ENCODE measurements around the gene TMEM164. TPM values are rescaled to one million over a fixed set of nuclear protein-coding genes. Genes with fewer than 3 reads are reported as not detected.

The TMEM164 gene
- total RNA-seq, 2 donors from 2014 or later, result 45.5 to 445 TPM

DNA sequence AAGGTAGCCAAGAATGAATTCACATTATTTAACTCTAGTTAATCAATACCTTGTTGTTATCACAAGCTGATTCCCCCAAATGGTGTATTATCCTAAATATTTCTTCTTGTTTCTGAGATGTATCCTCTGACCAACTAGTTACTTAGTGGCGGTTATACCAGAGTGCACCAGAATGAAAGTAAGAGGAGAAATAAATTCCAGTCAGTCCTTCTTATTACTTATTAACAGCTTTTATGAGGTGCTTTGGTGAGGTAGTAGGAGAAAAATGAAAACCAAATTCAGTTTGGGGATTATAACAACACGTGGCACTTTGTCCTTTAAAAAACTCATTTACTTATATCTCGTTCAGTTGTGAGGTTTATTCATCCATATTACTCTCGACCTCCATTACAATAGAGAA lies 213.1 kb downstream of the TMEM164 start:
- H3K4me3 ChIP-seq, result no peak overlapping the region
- H3K27ac ChIP-seq, result no peak overlapping the region
- WGBS, result 79% methylated on average over 4 of the region's 4 CpGs
- no peaks in the 10 kb centered on the region for H3K27me3 ChIP-seq (replicated peaks; ENCODE audit: insufficient read depth)
- no peaks in the 10 kb centered on the region for H3K9me3 ChIP-seq
- TF ChIP-seq POLR2A (IDR thresholded peaks at IDR 0.05), result no peak
- no peak for TF ChIP-seq POLR2AphosphoS5 (IDR thresholded peaks at IDR 0.05)
- TF ChIP-seq, protein P1, sequence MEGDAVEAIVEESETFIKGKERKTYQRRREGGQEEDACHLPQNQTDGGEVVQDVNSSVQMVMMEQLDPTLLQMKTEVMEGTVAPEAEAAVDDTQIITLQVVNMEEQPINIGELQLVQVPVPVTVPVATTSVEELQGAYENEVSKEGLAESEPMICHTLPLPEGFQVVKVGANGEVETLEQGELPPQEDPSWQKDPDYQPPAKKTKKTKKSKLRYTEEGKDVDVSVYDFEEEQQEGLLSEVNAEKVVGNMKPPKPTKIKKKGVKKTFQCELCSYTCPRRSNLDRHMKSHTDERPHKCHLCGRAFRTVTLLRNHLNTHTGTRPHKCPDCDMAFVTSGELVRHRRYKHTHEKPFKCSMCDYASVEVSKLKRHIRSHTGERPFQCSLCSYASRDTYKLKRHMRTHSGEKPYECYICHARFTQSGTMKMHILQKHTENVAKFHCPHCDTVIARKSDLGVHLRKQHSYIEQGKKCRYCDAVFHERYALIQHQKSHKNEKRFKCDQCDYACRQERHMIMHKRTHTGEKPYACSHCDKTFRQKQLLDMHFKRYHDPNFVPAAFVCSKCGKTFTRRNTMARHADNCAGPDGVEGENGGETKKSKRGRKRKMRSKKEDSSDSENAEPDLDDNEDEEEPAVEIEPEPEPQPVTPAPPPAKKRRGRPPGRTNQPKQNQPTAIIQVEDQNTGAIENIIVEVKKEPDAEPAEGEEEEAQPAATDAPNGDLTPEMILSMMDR (IDR thresholded peaks at IDR 0.05), result no peak
- intact Hi-C loops (cut with DNase I), result no loop called here
- no peaks in the 10 kb centered on the region for H3K36me3 ChIP-seq
- DNase-seq (ENCODE audit: low spot score), result no peak
- H3K4me1 ChIP-seq (replicated peaks), result no peaks in the 10 kb centered on the region

DNA sequence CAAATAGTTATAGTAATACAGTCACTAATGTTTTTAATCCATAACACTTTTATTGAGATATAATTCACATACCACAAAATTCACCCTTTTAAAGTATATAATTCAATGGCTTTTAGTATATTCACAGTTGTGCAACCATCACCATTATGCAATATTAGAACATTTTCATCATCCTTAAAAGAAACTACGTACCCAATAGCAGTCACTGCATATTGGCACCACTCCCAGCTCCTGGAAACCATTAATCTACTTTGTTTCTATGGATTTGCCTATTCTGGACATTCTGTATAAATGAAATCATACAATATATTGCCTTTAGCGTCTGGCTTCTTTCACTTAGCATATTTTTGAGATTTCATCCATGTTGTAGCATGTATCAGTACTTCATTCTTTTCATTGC lies 215.7 kb downstream of the TMEM164 start:
- WGBS, result 97% methylated on average over 2 of the region's 2 CpGs
- Histone ChIP-seq H3K27me3 (replicated peaks; ENCODE audit: insufficient read depth) (no peaks in the 10 kb centered on the region), H3K36me3 (no peaks in the 10 kb centered on the region), H3K27ac (no peak overlapping the region), H3K9me3 (no peaks in the 10 kb centered on the region), H3K4me3 (no peak overlapping the region), H3K4me1 (replicated peaks) (no peaks in the 10 kb centered on the region)
- intact Hi-C loops (cut with DNase I), result no loop called here
- TF ChIP-seq, protein P1 (IDR thresholded peaks at IDR 0.05), result no peak
- no peak for TF ChIP-seq POLR2A (IDR thresholded peaks at IDR 0.05)
- TF ChIP-seq POLR2AphosphoS5 (IDR thresholded peaks at IDR 0.05), result no peak
- DNase-seq (ENCODE audit: low spot score), result no peak

DNA sequence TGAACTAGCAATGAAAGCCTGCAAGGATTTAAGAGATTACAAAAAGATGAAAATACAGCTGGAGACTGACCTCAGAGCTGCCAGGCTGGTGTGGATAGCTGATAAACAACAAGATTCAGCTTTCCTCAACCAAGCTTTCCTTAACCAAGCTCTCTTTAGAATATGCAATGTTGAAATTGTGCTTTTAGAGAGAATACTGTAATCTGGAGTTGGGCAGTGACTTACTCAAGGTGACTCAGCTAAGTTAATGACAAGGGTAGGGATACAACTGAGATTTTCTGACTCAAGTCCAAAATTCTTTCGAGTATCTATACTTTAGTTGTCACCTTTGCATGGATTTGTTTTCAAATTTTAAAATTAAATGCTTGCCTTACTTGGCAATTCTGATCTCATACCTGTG lies 217.0 kb downstream of the TMEM164 start:
- intact Hi-C loops (cut with DNase I), result no loop called here
- TF ChIP-seq POLR2AphosphoS5 (IDR thresholded peaks at IDR 0.05) (no peak), POLR2A (IDR thresholded peaks at IDR 0.05) (no peak)
- TF ChIP-seq, protein P1 (IDR thresholded peaks at IDR 0.05), result no peak
- 80% methylated on average over 1 of the region's 1 CpG for WGBS
- Histone ChIP-seq H3K36me3 (no peaks in the 10 kb centered on the region), H3K27me3 (replicated peaks; ENCODE audit: insufficient read depth) (no peaks in the 10 kb centered on the region), H3K4me1 (replicated peaks) (no peaks in the 10 kb centered on the region), H3K9me3 (no peaks in the 10 kb centered on the region), H3K27ac (no peak overlapping the region), H3K4me3 (no peak overlapping the region)
- DNase-seq (ENCODE audit: low spot score), result no peak

DNA sequence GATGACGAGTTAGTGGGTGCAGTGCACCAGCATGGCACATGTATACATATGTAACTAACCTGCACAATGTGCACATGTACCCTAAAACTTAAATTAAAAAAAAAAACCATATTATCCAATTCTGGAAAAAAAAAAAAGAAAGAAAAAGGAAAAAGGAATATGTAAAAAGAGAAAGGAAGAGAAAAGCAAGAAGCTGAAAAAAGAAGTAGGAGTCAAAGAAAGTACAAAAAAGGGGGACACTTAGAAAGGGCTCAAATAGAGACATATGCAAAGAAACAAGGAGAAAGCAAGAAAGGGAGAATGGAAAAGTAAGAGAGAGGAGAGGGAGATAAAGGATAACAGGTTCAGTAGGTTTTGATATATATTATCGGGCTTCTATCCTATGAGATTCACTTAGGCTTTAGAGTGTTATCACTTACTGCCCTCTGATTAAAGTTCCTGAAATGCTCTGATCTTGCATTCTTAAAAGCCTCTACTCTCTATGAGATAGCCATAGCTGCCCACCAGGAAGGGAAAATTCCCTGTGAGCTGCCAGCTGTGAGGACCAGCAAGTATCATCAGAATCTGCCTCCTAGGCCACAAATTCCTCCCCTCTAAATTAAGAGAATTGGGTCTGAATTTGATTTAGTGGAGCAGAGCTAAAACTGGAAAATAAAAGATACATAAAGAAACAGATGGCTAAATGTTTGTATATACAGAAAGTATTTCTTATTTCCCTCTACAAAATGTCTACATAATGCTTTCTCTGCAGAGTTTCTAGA lies 219.8 kb downstream of the TMEM164 start:
- H3K4me3 ChIP-seq, result no peak overlapping the region
- intact Hi-C loops (cut with DNase I), result no loop called here
- no peak overlapping the region for H3K27ac ChIP-seq
- no peaks in the 10 kb centered on the region for H3K36me3 ChIP-seq
- 100% methylated on average over 2 of the region's 2 CpGs for WGBS
- no peaks in the 10 kb centered on the region for H3K9me3 ChIP-seq
- DNase-seq (ENCODE audit: low spot score), result no peak
- TF ChIP-seq POLR2AphosphoS5 (IDR thresholded peaks at IDR 0.05) (no peak), POLR2A (IDR thresholded peaks at IDR 0.05) (no peak)
- TF ChIP-seq, protein P1 (IDR thresholded peaks at IDR 0.05), result no peak
- no peaks in the 10 kb centered on the region for H3K27me3 ChIP-seq (replicated peaks; ENCODE audit: insufficient read depth)
- H3K4me1 ChIP-seq (replicated peaks), result no peaks in the 10 kb centered on the region
